ENCODE data around the gene AGPAT3.

The AGPAT3 gene

GRCh38 chr21:44029460-44030087 lies 164.6 kb downstream of the AGPAT3 start:
- no peak for DNase-seq

GRCh38 chr21:44035244-44035643 lies 170.2 kb downstream of the AGPAT3 start:
- DNase-seq, result no peak

Data from activated CD4-positive, alpha-beta T cell treated with anti-CD3 and anti-CD28 coated beads, Interleukin-10, Interleukin-2, amounts not matched to agents 100 ng/mL and 50 ng/mL, durations not matched to agents 16 hours and 8 hours (primary cell).